ENCODE data around the gene PLCB1.

Gene PLCB1

GRCh38 chr20:8853805-8854338, 721.8 kb downstream of the PLCB1 start:
- peaks cover 4% of the 10 kb centered on the region for H3K9me3 ChIP-seq (ENCODE audit: control insufficient read depth, low read length)
- H3K4me3 ChIP-seq (ENCODE audit: extremely low read depth, insufficient read depth, low read length, poor library complexity, severe bottlenecking): no peak overlapping the region
- peak overlapping the region; percentile 83 for H3K27ac ChIP-seq (ENCODE audit: low read depth, low read length, severe bottlenecking)
- peaks cover 11% of the 10 kb centered on the region for H3K4me1 ChIP-seq (ENCODE audit: control insufficient read depth, insufficient read depth, low read length, poor library complexity, severe bottlenecking)
- H3K36me3 ChIP-seq (ENCODE audit: control insufficient read depth, insufficient read depth, low read length): no peaks in the 10 kb centered on the region
- 75 to 90% methylated on average over 2 of the region's 6 CpGs for WGBS, 2 experiments (ENCODE audit: insufficient coverage in 2 of 2)

GRCh38 chr20:8854571-8854970, 722.5 kb downstream of the PLCB1 start:
- peak overlapping the region; percentile 83 for H3K27ac ChIP-seq (ENCODE audit: low read depth, low read length, severe bottlenecking)
- no peak overlapping the region for H3K4me3 ChIP-seq (ENCODE audit: extremely low read depth, insufficient read depth, low read length, poor library complexity, severe bottlenecking)
- peaks cover 4% of the 10 kb centered on the region for H3K9me3 ChIP-seq (ENCODE audit: control insufficient read depth, low read length)
- no peaks in the 10 kb centered on the region for H3K36me3 ChIP-seq (ENCODE audit: control insufficient read depth, insufficient read depth, low read length)
- peaks cover 11% of the 10 kb centered on the region for H3K4me1 ChIP-seq (ENCODE audit: control insufficient read depth, insufficient read depth, low read length, poor library complexity, severe bottlenecking)
- 32 to 49% methylated on average over 8 to 10 of the region's 12 CpGs for WGBS, 2 experiments (ENCODE audit: insufficient coverage in 2 of 2)

- Histone ChIP-seq H3K4me1 (ENCODE audit: control insufficient read depth, insufficient read depth, low read length, poor library complexity, severe bottlenecking) (peaks cover 11% of the 10 kb centered on the region), H3K36me3 (ENCODE audit: control insufficient read depth, insufficient read depth, low read length) (no peaks in the 10 kb centered on the region), H3K4me3 (ENCODE audit: extremely low read depth, insufficient read depth, low read length, poor library complexity, severe bottlenecking) (no peak overlapping the region), H3K9me3 (ENCODE audit: control insufficient read depth, low read length) (peaks cover 4% of the 10 kb centered on the region), H3K27ac (ENCODE audit: low read depth, low read length, severe bottlenecking) (no peak overlapping the region)
Measured at GRCh38 chr20:8855315-8855714, 723.2 kb downstream of the PLCB1 start.

- Histone ChIP-seq H3K9me3 (ENCODE audit: control insufficient read depth, low read length) (peaks cover 4% of the 10 kb centered on the region), H3K4me3 (ENCODE audit: extremely low read depth, insufficient read depth, low read length, poor library complexity, severe bottlenecking) (no peak overlapping the region), H3K27ac (ENCODE audit: low read depth, low read length, severe bottlenecking) (no peak overlapping the region), H3K4me1 (ENCODE audit: control insufficient read depth, insufficient read depth, low read length, poor library complexity, severe bottlenecking) (peaks cover 11% of the 10 kb centered on the region), H3K36me3 (ENCODE audit: control insufficient read depth, insufficient read depth, low read length) (no peaks in the 10 kb centered on the region)
- 100% methylated on average over 1 of the region's 1 CpG for WGBS, 2 experiments (ENCODE audit: insufficient coverage in 2 of 2)
Measured at GRCh38 chr20:8856668-8857067, 724.6 kb downstream of the PLCB1 start.

- 100% methylated on average over 1 of the region's 4 CpGs; no CpG with 5 or more reads in 1 of the 2 experiments for WGBS, 2 experiments (ENCODE audit: insufficient coverage in 2 of 2)
- H3K4me1 ChIP-seq (ENCODE audit: control insufficient read depth, insufficient read depth, low read length, poor library complexity, severe bottlenecking): peaks cover 11% of the 10 kb centered on the region
- H3K36me3 ChIP-seq (ENCODE audit: control insufficient read depth, insufficient read depth, low read length): no peaks in the 10 kb centered on the region
- no peak overlapping the region for H3K4me3 ChIP-seq (ENCODE audit: extremely low read depth, insufficient read depth, low read length, poor library complexity, severe bottlenecking)
- H3K9me3 ChIP-seq (ENCODE audit: control insufficient read depth, low read length): peaks cover 4% of the 10 kb centered on the region
- H3K27ac ChIP-seq (ENCODE audit: low read depth, low read length, severe bottlenecking): no peak overlapping the region
Measured at GRCh38 chr20:8858181-8858787, 726.2 kb downstream of the PLCB1 start.

GRCh38 chr20:8860011-8860495, 728.0 kb downstream of the PLCB1 start:
- WGBS, 2 experiments (ENCODE audit: insufficient coverage in 2 of 2): 40 to 71% methylated on average over 1 of the region's 2 CpGs

GRCh38 chr20:8862092-8862491, 730.0 kb downstream of the PLCB1 start:
- H3K9me3 ChIP-seq (ENCODE audit: control insufficient read depth, low read length): no peaks in the 10 kb centered on the region
- H3K4me3 ChIP-seq (ENCODE audit: extremely low read depth, insufficient read depth, low read length, poor library complexity, severe bottlenecking): no peak overlapping the region
- no peak overlapping the region for H3K27ac ChIP-seq (ENCODE audit: low read depth, low read length, severe bottlenecking)
- no peaks in the 10 kb centered on the region for H3K36me3 ChIP-seq (ENCODE audit: control insufficient read depth, insufficient read depth, low read length)
- H3K4me1 ChIP-seq (ENCODE audit: control insufficient read depth, insufficient read depth, low read length, poor library complexity, severe bottlenecking): no peaks in the 10 kb centered on the region
- WGBS, 2 experiments (ENCODE audit: insufficient coverage in 2 of 2): 100% methylated on average over 2 of the region's 4 CpGs; no CpG with 5 or more reads in 1 of the 2 experiments

More at GRCh38 chr20:8860011-8860495, 728.0 kb downstream of the PLCB1 start:
- Histone ChIP-seq H3K4me1 (ENCODE audit: control insufficient read depth, insufficient read depth, low read length, poor library complexity, severe bottlenecking) (no peaks in the 10 kb centered on the region), H3K27ac (ENCODE audit: low read depth, low read length, severe bottlenecking) (no peak overlapping the region), H3K9me3 (ENCODE audit: control insufficient read depth, low read length) (peaks cover 4% of the 10 kb centered on the region), H3K36me3 (ENCODE audit: control insufficient read depth, insufficient read depth, low read length) (no peaks in the 10 kb centered on the region), H3K4me3 (ENCODE audit: extremely low read depth, insufficient read depth, low read length, poor library complexity, severe bottlenecking) (no peak overlapping the region)

- Histone ChIP-seq H3K9me3 (ENCODE audit: control insufficient read depth, low read length) (no peaks in the 10 kb centered on the region), H3K4me3 (ENCODE audit: extremely low read depth, insufficient read depth, low read length, poor library complexity, severe bottlenecking) (no peak overlapping the region), H3K4me1 (ENCODE audit: control insufficient read depth, insufficient read depth, low read length, poor library complexity, severe bottlenecking) (no peaks in the 10 kb centered on the region), H3K36me3 (ENCODE audit: control insufficient read depth, insufficient read depth, low read length) (no peaks in the 10 kb centered on the region), H3K27ac (ENCODE audit: low read depth, low read length, severe bottlenecking) (no peak overlapping the region)
- WGBS, 2 experiments (ENCODE audit: insufficient coverage in 2 of 2): 100% methylated on average over 1 of the region's 3 CpGs; no CpG with 5 or more reads in 1 of the 2 experiments
Measured at GRCh38 chr20:8865636-8866035, 733.6 kb downstream of the PLCB1 start.

GRCh38 chr20:8867038-8867740, 735.1 kb downstream of the PLCB1 start:
- Histone ChIP-seq H3K4me1 (ENCODE audit: control insufficient read depth, insufficient read depth, low read length, poor library complexity, severe bottlenecking) (no peaks in the 10 kb centered on the region), H3K27ac (ENCODE audit: low read depth, low read length, severe bottlenecking) (no peak overlapping the region), H3K36me3 (ENCODE audit: control insufficient read depth, insufficient read depth, low read length) (no peaks in the 10 kb centered on the region), H3K9me3 (ENCODE audit: control insufficient read depth, low read length) (no peaks in the 10 kb centered on the region), H3K4me3 (ENCODE audit: extremely low read depth, insufficient read depth, low read length, poor library complexity, severe bottlenecking) (no peak overlapping the region)
- 77 to 92% methylated on average over 2 to 5 of the region's 7 CpGs for WGBS, 2 experiments (ENCODE audit: insufficient coverage in 2 of 2)

- H3K4me3 ChIP-seq (ENCODE audit: extremely low read depth, insufficient read depth, low read length, poor library complexity, severe bottlenecking): no peak overlapping the region
- no peaks in the 10 kb centered on the region for H3K9me3 ChIP-seq (ENCODE audit: control insufficient read depth, low read length)
- no peaks in the 10 kb centered on the region for H3K36me3 ChIP-seq (ENCODE audit: control insufficient read depth, insufficient read depth, low read length)
- H3K4me1 ChIP-seq (ENCODE audit: control insufficient read depth, insufficient read depth, low read length, poor library complexity, severe bottlenecking): no peaks in the 10 kb centered on the region
- no peak overlapping the region for H3K27ac ChIP-seq (ENCODE audit: low read depth, low read length, severe bottlenecking)
- 89% methylated on average over 1 of the region's 1 CpG; no CpG with 5 or more reads in 1 of the 2 experiments for WGBS, 2 experiments (ENCODE audit: insufficient coverage in 2 of 2)
Measured at GRCh38 chr20:8870652-8871051, 738.6 kb downstream of the PLCB1 start.

- no CpG with 5 or more reads among the region's 1 CpG for WGBS, 2 experiments (ENCODE audit: insufficient coverage in 2 of 2)
- Histone ChIP-seq H3K36me3 (ENCODE audit: control insufficient read depth, insufficient read depth, low read length) (no peaks in the 10 kb centered on the region), H3K4me1 (ENCODE audit: control insufficient read depth, insufficient read depth, low read length, poor library complexity, severe bottlenecking) (no peaks in the 10 kb centered on the region), H3K27ac (ENCODE audit: low read depth, low read length, severe bottlenecking) (no peak overlapping the region), H3K9me3 (ENCODE audit: control insufficient read depth, low read length) (no peaks in the 10 kb centered on the region), H3K4me3 (ENCODE audit: extremely low read depth, insufficient read depth, low read length, poor library complexity, severe bottlenecking) (no peak overlapping the region)
Measured at GRCh38 chr20:8874437-8874836, 742.4 kb downstream of the PLCB1 start.
